MM.1S (cell line): ENCODE measurements around the gene CD99L2.

ENCODE experiments used
- DNase-seq: peaks from one replicate; pipeline ENCODE4 v3.0.0-alpha.2; 2015
- H2AFZ ChIP-seq: fragments of 300-600 bp; sonication (generic); 2 replicates; pipeline ENCODE4 v1.6.0; 2016; ENCODE audit warnings: antibody characterized with exemption, low read length
- H3F3A ChIP-seq: fragments of 300-600 bp; sonication (generic); 2 replicates; pipeline ENCODE4 v1.6.1; 2016; ENCODE audit warnings: mild to moderate bottlenecking, antibody characterized with exemption, low read length, moderate library complexity, mixed read lengths; ENCODE audit not compliant: insufficient read depth
- H3K27ac ChIP-seq: fragments of 300-600 bp; sonication (generic); 2 replicates; pipeline ENCODE4 v1.5.1; 2016; ENCODE audit warnings: mild to moderate bottlenecking, low read length
- H3K27me3 ChIP-seq: fragments of 300-600 bp; sonication (generic); replicated peaks from 2 replicates; pipeline ENCODE4 v1.6.0; 2016; ENCODE audit warnings: low read length; ENCODE audit not compliant: insufficient read depth
- H3K36me3 ChIP-seq: fragments of 300-600 bp; sonication (generic); replicated peaks from 2 replicates; pipeline ENCODE4 v1.6.1; 2016; ENCODE audit warnings: mild to moderate bottlenecking, low read length, mixed read lengths; ENCODE audit not compliant: insufficient read depth
- H3K4me1 ChIP-seq: fragments of 300-600 bp; sonication (generic); 2 replicates; pipeline ENCODE4 v1.6.1; 2016; ENCODE audit warnings: low read length, mixed read lengths
- H3K4me2 ChIP-seq: fragments of 300-600 bp; sonication (generic); 2 replicates; pipeline ENCODE4 v1.6.0; 2016; ENCODE audit warnings: low read depth, low read length
- H3K4me3 ChIP-seq: fragments of 300-600 bp; sonication (generic); 2 replicates; pipeline ENCODE4 v1.5.1; 2016; ENCODE audit warnings: low read length, mixed read lengths
- H3K79me2 ChIP-seq: fragments of 300-600 bp; sonication (generic); 2 replicates; pipeline ENCODE4 v1.6.1; 2016; ENCODE audit warnings: mixed run types, low read length, mixed read lengths
- H3K9ac ChIP-seq: fragments of 300-600 bp; sonication (generic); 2 replicates; pipeline ENCODE4 v1.6.1; 2016; ENCODE audit warnings: low read length, mixed read lengths
- H3K9me2 ChIP-seq: fragments of 300-600 bp; sonication (generic); replicated peaks from 2 replicates; pipeline ENCODE4 v1.6.1; 2016; ENCODE audit warnings: mild to moderate bottlenecking, low read length, mixed read lengths; ENCODE audit not compliant: insufficient read depth
- H3K9me3 ChIP-seq: fragments of 300-600 bp; sonication (generic); replicated peaks from 2 replicates; pipeline ENCODE4 v1.6.1; 2016; ENCODE audit warnings: mild to moderate bottlenecking, low read length, mixed read lengths; ENCODE audit not compliant: insufficient read depth
- H4K20me1 ChIP-seq: fragments of 300-600 bp; sonication (generic); 2 replicates; pipeline ENCODE4 v1.6.1; 2016; ENCODE audit warnings: mild to moderate bottlenecking, low read length, moderate library complexity, mixed read lengths; ENCODE audit not compliant: insufficient read depth
- EZH2 ChIP-seq: fragments of 300-600 bp; sonication (generic); optimal IDR thresholded peaks from 2 replicates; pipeline ENCODE3; 2017; ENCODE audit warnings: low read depth, mild to moderate bottlenecking, antibody characterized with exemption, low read length, mixed read lengths
- EZH2phosphoT487 ChIP-seq: fragments of 300-600 bp; sonication (generic); IDR thresholded peaks from 2 replicates; pipeline ENCODE4 v1.6.1; 2018; ENCODE audit warnings: antibody characterized with exemption, low read length
- TF ChIP-seq, protein P1 (sequence below): fragments of 300-600 bp; sonication (generic); IDR thresholded peaks from 2 replicates; pipeline ENCODE4 v1.5.1; 2016; ENCODE audit warnings: antibody characterized with exemption, low read length, mixed read lengths

Gene CD99L2

DNA sequence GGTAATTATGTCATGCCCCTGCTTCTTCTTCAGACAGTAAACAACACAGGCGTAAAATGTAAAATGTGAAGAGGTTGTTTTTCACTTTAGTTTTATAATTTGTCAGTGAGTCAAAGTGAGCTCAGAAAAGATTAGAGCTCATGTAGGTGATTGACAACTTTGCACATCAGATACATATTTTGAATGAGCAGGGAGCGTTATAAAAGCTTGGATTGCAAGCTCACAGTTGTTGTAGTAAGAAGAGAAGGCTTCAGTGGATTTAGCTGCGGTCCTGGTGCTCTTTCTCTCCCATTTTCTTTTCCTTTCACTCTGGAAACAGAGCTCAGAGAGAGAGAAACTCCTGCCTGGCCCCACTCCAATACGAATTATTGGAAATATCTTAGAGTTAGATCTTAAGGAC is 178.8 kb downstream of the CD99L2 start:
- Histone ChIP-seq H3K4me1 (no peaks in the 10 kb centered on the region), H3K4me2 (no peak overlapping the region), H3K36me3 (no peaks in the 10 kb centered on the region), H4K20me1 (no peaks in the 10 kb centered on the region), H3K9me3 (no peaks in the 10 kb centered on the region), H3K9me2 (no peaks in the 10 kb centered on the region), H3K4me3 (no peak overlapping the region), H3F3A (no peaks in the 10 kb centered on the region), H3K9ac (no peak overlapping the region), H3K27ac (no peak overlapping the region), H2AFZ (no peak overlapping the region), H3K27me3 (no peaks in the 10 kb centered on the region), H3K79me2 (peaks cover 21% of the 10 kb centered on the region)
- no peak for DNase-seq
- TF ChIP-seq EZH2phosphoT487 = no peak
- TF ChIP-seq, protein P1, sequence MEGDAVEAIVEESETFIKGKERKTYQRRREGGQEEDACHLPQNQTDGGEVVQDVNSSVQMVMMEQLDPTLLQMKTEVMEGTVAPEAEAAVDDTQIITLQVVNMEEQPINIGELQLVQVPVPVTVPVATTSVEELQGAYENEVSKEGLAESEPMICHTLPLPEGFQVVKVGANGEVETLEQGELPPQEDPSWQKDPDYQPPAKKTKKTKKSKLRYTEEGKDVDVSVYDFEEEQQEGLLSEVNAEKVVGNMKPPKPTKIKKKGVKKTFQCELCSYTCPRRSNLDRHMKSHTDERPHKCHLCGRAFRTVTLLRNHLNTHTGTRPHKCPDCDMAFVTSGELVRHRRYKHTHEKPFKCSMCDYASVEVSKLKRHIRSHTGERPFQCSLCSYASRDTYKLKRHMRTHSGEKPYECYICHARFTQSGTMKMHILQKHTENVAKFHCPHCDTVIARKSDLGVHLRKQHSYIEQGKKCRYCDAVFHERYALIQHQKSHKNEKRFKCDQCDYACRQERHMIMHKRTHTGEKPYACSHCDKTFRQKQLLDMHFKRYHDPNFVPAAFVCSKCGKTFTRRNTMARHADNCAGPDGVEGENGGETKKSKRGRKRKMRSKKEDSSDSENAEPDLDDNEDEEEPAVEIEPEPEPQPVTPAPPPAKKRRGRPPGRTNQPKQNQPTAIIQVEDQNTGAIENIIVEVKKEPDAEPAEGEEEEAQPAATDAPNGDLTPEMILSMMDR = no peak
- TF ChIP-seq EZH2 = no peak
